K562 (cell line): Measurements from ENCODE around the gene SBK1. TPM values are rescaled to one million over a fixed set of nuclear protein-coding genes. Genes with fewer than 3 reads are reported as not detected.

Source experiments
- polyA plus RNA-seq, 8 experiments: library from polyadenylated mRNA; depleted of rRNA in 4 of 8; stranded (reverse) in 5 of 8; unstranded in 3 of 8; fragments of >200 nt; fragmentation: Nextera tagmentation in 2 of 8; fragmentation: Illumina TruSeq in 1 of 8; extraction: Ambion mirVana in 2 of 8; extraction: Trizol in 1 of 8; gene quantifications; 2 replicates each; pipeline versions ENCODE4 v1.2.1 to v1.2.3, GENCODE V29; 2011 to 2014; ENCODE audit warnings: inconsistent platforms in 1 of 8, missing spikeins in 1 of 8
- total RNA-seq, 7 experiments: library from RNA; depleted of rRNA in 6 of 7; stranded (reverse); fragments of >200 nt in 6 of 7; fragmentation: Illumina TruSeq in 2 of 7; extraction: Trizol in 2 of 7; gene quantifications; 2 replicates each; pipeline versions ENCODE4 v1.2.1 to v1.2.3, GENCODE V29; 2011 to 2021; ENCODE audit warnings: low replicate concordance in 1 of 7
- TF ChIP-seq, protein P1 (sequence below), 2 experiments: fragments of 450-650 bp; formaldehyde crosslinking in 1 of 2; IDR thresholded peaks; 2 replicates each; pipeline versions ENCODE4 v1.4.0 to v1.6.1; 2014 to 2020; ENCODE audit warnings: mild to moderate bottlenecking in 2 of 2, borderline replicate concordance in 1 of 2, low read depth in 1 of 2

The SBK1 gene
- total and polyA plus RNA-seq, 9 of the 15 experiments (the other 6 are each of a cell fraction or from before 2014, with no cell fraction given): 0.01 to 0.07 (median 0.03) TPM; not detected in 6

DNA sequence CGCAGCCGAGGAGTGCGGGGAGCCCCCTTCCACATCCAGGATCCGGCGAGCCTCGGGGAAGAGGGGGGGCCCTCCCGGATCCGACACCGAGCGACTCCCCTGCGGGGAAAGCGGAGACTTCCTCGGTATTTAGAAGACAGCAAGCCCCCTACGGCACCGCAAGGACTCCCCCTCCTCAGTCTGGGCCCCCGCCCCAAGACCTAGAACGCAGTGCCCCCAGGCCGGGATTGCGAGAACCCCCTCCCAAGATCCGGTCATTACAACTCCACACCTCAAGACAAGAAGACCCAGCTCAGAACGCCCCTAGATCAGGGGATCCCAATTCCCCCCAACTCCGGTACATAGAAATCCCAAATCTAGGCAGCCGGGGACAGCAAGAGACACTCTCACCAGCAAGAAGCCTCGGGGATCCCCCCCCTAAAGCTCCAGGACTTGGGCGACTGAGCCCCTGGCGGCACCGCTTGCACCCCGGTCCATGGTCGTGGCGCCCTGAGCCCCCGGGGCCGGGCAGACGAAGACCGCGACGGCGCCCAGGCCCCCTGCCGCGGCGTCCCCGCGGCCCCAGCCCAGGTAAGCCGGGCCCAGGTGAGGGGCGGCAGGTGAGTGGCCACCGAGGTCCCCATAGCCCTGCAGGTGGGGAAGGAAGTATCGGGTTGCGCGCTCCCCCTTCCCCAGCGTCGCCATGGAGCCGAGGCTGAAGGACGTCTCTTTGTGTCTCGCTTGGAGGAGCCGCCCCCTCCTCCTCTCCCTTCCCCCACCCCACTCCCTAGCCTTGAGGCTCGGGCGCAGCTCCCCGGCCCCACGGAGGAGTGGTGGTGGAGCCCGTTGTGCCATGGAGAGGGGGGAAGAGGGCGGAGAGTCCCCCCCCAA is 641 bp downstream of the SBK1 start (continued):
- TF ChIP-seq, protein P1, sequence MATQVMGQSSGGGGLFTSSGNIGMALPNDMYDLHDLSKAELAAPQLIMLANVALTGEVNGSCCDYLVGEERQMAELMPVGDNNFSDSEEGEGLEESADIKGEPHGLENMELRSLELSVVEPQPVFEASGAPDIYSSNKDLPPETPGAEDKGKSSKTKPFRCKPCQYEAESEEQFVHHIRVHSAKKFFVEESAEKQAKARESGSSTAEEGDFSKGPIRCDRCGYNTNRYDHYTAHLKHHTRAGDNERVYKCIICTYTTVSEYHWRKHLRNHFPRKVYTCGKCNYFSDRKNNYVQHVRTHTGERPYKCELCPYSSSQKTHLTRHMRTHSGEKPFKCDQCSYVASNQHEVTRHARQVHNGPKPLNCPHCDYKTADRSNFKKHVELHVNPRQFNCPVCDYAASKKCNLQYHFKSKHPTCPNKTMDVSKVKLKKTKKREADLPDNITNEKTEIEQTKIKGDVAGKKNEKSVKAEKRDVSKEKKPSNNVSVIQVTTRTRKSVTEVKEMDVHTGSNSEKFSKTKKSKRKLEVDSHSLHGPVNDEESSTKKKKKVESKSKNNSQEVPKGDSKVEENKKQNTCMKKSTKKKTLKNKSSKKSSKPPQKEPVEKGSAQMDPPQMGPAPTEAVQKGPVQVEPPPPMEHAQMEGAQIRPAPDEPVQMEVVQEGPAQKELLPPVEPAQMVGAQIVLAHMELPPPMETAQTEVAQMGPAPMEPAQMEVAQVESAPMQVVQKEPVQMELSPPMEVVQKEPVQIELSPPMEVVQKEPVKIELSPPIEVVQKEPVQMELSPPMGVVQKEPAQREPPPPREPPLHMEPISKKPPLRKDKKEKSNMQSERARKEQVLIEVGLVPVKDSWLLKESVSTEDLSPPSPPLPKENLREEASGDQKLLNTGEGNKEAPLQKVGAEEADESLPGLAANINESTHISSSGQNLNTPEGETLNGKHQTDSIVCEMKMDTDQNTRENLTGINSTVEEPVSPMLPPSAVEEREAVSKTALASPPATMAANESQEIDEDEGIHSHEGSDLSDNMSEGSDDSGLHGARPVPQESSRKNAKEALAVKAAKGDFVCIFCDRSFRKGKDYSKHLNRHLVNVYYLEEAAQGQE (IDR thresholded peaks at IDR 0.05; ENCODE audit: borderline replicate concordance): no peak
- TF ChIP-seq, protein P1 (CRISPR knock-in tag; IDR thresholded peaks at IDR 0.05; ENCODE audit: low read depth): no peak
- TF ChIP-seq, all 486 proteins: peak for 0
